ENCODE measurements around the gene DUSP22. TPM values are rescaled to one million over a fixed set of nuclear protein-coding genes. Genes with fewer than 3 reads are reported as not detected.

The DUSP22 gene
- total RNA-seq (2022; extraction: Qiagen RNA extraction; ENCODE audit: low read depth): 7.9 to 13.7 TPM (median 12.7 TPM) in 5 replicates

DNA sequence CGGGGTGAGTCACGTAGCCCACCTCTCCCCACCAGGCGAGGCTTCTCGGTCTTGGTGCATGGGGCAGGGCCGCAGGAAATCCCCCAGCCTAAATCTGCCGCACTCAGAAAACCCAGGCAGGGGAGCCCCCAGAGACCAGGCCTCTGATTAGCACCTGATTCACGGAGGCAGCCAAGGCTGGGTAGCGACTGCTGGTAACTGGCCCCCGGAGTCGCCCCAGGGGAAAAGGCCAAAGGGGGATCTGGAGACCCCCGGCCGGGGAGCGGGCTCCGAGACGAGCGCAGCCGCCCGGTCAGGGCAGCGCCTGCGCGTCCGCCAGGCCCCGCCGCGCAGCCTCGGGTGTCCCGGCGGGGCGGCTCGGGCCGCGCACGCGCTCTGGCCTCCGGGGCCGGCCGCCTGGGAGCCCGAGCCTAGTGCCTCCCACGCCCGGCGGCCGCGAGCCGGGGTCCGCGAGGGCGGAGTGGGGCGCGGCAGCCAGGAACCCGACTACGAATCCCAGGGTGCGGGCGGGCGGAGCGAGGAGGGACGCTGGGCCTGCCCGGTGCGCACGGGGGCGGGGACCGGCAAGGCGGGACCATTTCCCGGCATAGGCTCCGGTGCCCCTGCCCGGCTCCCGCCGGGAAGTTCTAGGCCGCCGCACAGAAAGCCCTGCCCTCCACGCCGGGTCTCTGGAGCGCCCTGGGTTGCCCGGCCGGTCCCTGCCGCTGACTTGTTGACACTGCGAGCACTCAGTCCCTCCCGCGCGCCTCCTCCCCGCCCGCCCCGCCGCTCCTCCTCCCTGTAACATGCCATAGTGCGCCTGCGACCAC lies at the start of gene DUSP22:
TSS of gene DUSP22 (plus strand) at position 791 of the 809 bp plus-strand sequence. CDS start 53 bp downstream, outside the sequence.

DNA sequence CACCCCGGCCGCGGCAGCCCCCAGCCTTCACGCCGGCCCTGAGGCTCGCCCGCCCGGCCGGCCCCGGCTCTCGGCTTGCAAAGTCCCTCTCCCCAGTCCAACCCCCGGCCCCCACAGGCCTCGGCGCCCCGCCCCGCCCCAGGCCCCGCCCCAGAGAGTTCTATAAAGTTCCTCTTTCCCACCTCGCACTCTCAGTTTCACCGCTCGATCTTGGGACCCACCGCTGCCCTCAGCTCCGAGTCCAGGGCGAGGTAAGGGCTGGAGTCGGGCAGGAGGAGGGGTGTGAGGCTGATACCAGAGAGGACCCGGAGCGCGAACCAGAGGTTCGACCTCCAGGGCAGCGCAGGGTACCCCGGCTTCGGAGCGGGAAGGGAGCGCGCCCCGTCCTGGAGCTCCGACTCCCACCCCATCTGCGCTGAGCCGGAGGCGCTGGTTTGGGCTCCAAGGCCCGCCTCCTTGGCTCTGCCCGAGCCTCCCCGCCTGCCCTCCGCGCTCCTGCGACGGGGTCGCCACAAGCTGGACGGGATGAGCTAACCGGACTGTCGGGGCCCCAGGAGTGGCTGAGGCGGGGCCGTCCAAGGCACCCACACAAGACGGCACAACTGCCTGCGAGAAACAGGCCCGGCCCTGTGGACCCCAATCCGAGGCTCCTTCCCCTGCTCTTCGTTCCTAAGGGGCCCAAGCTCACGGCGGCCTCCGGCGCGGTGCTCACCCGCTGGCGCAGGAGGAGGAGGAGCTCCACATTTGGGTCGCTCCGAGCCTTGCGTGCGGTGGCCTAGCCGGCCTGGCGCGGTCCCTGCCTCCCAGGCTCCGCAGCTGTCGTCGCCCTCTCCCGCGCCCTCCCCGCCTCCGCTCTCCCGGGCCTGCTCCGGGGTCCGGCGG lies 99.5 kb downstream of the DUSP22 start, which contains the start of gene IRF4:
TSS of gene IRF4 (plus strand) at position 194 of the 882 bp plus-strand sequence. CDS start 1,401 bp downstream, outside the sequence.

Other genes starting within 250 kb of the DUSP22 start
- gene IRF4, start 99.3 kb downstream of the DUSP22 start, total RNA-seq (2022; extraction: Qiagen RNA extraction; ENCODE audit: low read depth): 0.08 to 0.30 TPM (median 0.14 TPM) in 5 replicates

Data from A549 treated with CpdA at 1 μM for 4 hours (cell line).